ENCODE data around the gene REPS2. TPM values are rescaled to one million over a fixed set of nuclear protein-coding genes. Genes with fewer than 3 reads are reported as not detected.

REPS2 gene
- polyA plus RNA-seq, 3 donors = 2.1 to 4.7 (median 3.6) TPM

GRCh38 chrX:17154001-17154400 lies 207.5 kb downstream of the REPS2 start:
- Histone ChIP-seq H3K27me3 (ENCODE audit: control insufficient read depth in 2 of 2, insufficient read depth in 2 of 2, low read length in 2 of 2) (no peaks in the 10 kb centered on the region), H3K27ac (ENCODE audit: low read depth in 1 of 2, low read length in 2 of 2) (no peak overlapping the region), H3K4me2 (replicated peaks; ENCODE audit: extremely low read depth, low read length, poor library complexity, severe bottlenecking) (no peak overlapping the region), H3K9ac (ENCODE audit: insufficient read depth, low read length, poor library complexity, severe bottlenecking) (no peak overlapping the region), H3K79me2 (ENCODE audit: insufficient read depth, low read length) (no peaks in the 10 kb centered on the region), H3K4me1 (ENCODE audit: control insufficient read depth in 1 of 2, insufficient read depth in 2 of 2, low read length in 2 of 2) (no peaks in the 10 kb centered on the region), H2AFZ (ENCODE audit: insufficient read depth, low read depth, low read length, poor library complexity, severe bottlenecking) (no peak overlapping the region), H3K36me3 (replicated peaks in 1 of 2; ENCODE audit: control insufficient read depth in 1 of 2, insufficient read depth in 2 of 2, low read length in 2 of 2) (no peaks in the 10 kb centered on the region), H3K4me3 (replicated peaks in 1 of 3; ENCODE audit: low read depth in 2 of 3, low read length in 3 of 3) (no peak overlapping the region), H4K20me1 (ENCODE audit: insufficient read depth, low read length) (no peaks in the 10 kb centered on the region), H3K9me3 (replicated peaks in 1 of 2; ENCODE audit: control insufficient read depth in 1 of 2, insufficient read depth in 1 of 2, low read length in 2 of 2) (no peaks in the 10 kb centered on the region)
- Mint-ChIP-seq H3K4me1 (peaks cover 2% of the 10 kb centered on the region), H3K27ac (no peak overlapping the region), H3K36me3 (no peaks in the 10 kb centered on the region), H3K27me3 (ENCODE audit: low read depth in 3 of 3) (peaks cover 0 to 3% (median 0%) of the 10 kb centered on the region in 3 donors), H3K9me3 (peaks cover 0 to 3% (median 0%) of the 10 kb centered on the region in 7 donors), H3K4me3 (no peak overlapping the region)
- WGBS (ENCODE audit: insufficient coverage) = no CpG with 5 or more reads among the region's 2 CpGs
- TF ChIP-seq, protein P1, sequence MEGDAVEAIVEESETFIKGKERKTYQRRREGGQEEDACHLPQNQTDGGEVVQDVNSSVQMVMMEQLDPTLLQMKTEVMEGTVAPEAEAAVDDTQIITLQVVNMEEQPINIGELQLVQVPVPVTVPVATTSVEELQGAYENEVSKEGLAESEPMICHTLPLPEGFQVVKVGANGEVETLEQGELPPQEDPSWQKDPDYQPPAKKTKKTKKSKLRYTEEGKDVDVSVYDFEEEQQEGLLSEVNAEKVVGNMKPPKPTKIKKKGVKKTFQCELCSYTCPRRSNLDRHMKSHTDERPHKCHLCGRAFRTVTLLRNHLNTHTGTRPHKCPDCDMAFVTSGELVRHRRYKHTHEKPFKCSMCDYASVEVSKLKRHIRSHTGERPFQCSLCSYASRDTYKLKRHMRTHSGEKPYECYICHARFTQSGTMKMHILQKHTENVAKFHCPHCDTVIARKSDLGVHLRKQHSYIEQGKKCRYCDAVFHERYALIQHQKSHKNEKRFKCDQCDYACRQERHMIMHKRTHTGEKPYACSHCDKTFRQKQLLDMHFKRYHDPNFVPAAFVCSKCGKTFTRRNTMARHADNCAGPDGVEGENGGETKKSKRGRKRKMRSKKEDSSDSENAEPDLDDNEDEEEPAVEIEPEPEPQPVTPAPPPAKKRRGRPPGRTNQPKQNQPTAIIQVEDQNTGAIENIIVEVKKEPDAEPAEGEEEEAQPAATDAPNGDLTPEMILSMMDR (IDR thresholded peaks at IDR 0.05) = no peak
- intact Hi-C loops (cut with micrococcal nuclease) = no loop called here
- DNase-seq = no peak

- H3K27me3 ChIP-seq (ENCODE audit: control insufficient read depth in 2 of 2, insufficient read depth in 2 of 2, low read length in 2 of 2) = no peaks in the 10 kb centered on the region
- no peak overlapping the region for H3K27ac Mint-ChIP-seq
- no peak overlapping the region for H2AFZ ChIP-seq (ENCODE audit: insufficient read depth, low read depth, low read length, poor library complexity, severe bottlenecking)
- peaks cover 0 to 7% (median 0%) of the 10 kb centered on the region in 3 donors for H3K27me3 Mint-ChIP-seq (ENCODE audit: low read depth in 3 of 3)
- TF ChIP-seq, protein P1 (IDR thresholded peaks at IDR 0.05) = no peak
- no peak overlapping the region for H3K4me3 ChIP-seq (replicated peaks in 1 of 3; ENCODE audit: low read depth in 2 of 3, low read length in 3 of 3)
- DNase-seq = no peak
- no peak overlapping the region for H3K4me2 ChIP-seq (replicated peaks; ENCODE audit: extremely low read depth, low read length, poor library complexity, severe bottlenecking)
- no peaks in the 10 kb centered on the region for H4K20me1 ChIP-seq (ENCODE audit: insufficient read depth, low read length)
- peaks cover 3 to 27% of the 10 kb centered on the region in 2 donors for H3K9me3 ChIP-seq (replicated peaks in 1 of 2; ENCODE audit: control insufficient read depth in 1 of 2, insufficient read depth in 1 of 2, low read length in 2 of 2)
- H3K9me3 Mint-ChIP-seq = peaks cover 4 to 33% (median 16%) of the 10 kb centered on the region in 7 donors
- no peaks in the 10 kb centered on the region for H3K79me2 ChIP-seq (ENCODE audit: insufficient read depth, low read length)
- intact Hi-C loops (cut with micrococcal nuclease) = no loop called here
- H3K4me1 Mint-ChIP-seq = no peaks in the 10 kb centered on the region
- no peak overlapping the region for H3K9ac ChIP-seq (ENCODE audit: insufficient read depth, low read length, poor library complexity, severe bottlenecking)
- H3K4me3 Mint-ChIP-seq = no peak overlapping the region
- H3K36me3 ChIP-seq (replicated peaks in 1 of 2; ENCODE audit: control insufficient read depth in 1 of 2, insufficient read depth in 2 of 2, low read length in 2 of 2) = no peaks in the 10 kb centered on the region
- H3K4me1 ChIP-seq (ENCODE audit: control insufficient read depth in 1 of 2, insufficient read depth in 2 of 2, low read length in 2 of 2) = no peaks in the 10 kb centered on the region
- H3K27ac ChIP-seq (ENCODE audit: low read depth in 1 of 2, low read length in 2 of 2) = no peak overlapping the region
- WGBS (ENCODE audit: insufficient coverage) = no CpG with 5 or more reads among the region's 1 CpG
- H3K36me3 Mint-ChIP-seq = no peaks in the 10 kb centered on the region
Observed at GRCh38 chrX:17160975-17161374, 214.5 kb downstream of the REPS2 start.
